ENCODE measurements around the gene HNRNPUL1.

The HNRNPUL1 gene

GRCh38 chr19:41355035-41355434 is 90.9 kb downstream of the HNRNPUL1 start:
- no peak for DNase-seq

GRCh38 chr19:41355802-41356201 is 91.6 kb downstream of the HNRNPUL1 start:
- DNase-seq: no peak

- DNase-seq: no peak
These were observed 93.0 kb downstream of the HNRNPUL1 start for GRCh38 chr19:41356984-41357739.

All from NCI-H510A treated with DMSO at 0.1 percent for 48 hours (cell line).